HEK293 (cell line): ENCODE data around the gene ACVR1.

ENCODE experiments used
- CTCF ChIA-PET: fragments of 350-600 bp; formaldehyde crosslinking; extraction: SDS; loops from one replicate; lab custom pipeline; 2021; ENCODE audit warnings: antibody characterized with exemption; lab: Yijun Ruan, JAX
- POLR2A ChIA-PET: fragments of 300-600 bp; formaldehyde crosslinking; extraction: SDS; loops from one replicate; lab custom pipeline; 2020; ENCODE audit warnings: antibody characterized with exemption, inconsistent platforms; lab: Yijun Ruan, JAX
- H3K27ac ChIP-seq: fragments of 200-500 bp; sonication (Bioruptor generic); 2 replicates; pipeline ENCODE4 v1.5.1; 2014; ENCODE audit warnings: low read depth, low read length, control low read depth, inconsistent platforms; ENCODE audit errors: extremely low read depth
- H3K36me3 ChIP-seq, 2 experiments: fragments of 200-500 bp in 1 of 2; sonication (Bioruptor generic) in 1 of 2; 1 replicate in 1 of 2; 2 replicates in 1 of 2; pipeline ENCODE4 v1.5.1; 2014 to 2017; ENCODE audit warnings: inconsistent platforms in 2 of 2, low read length in 2 of 2; ENCODE audit not compliant: control insufficient read depth in 2 of 2, insufficient read depth in 1 of 2
- H3K4me1 ChIP-seq: fragments of 200-500 bp; sonication (Bioruptor generic); 2 replicates; pipeline ENCODE4 v1.5.1; 2014; ENCODE audit warnings: mild to moderate bottlenecking, low read length, inconsistent platforms; ENCODE audit not compliant: control insufficient read depth, insufficient read depth
- H3K4me3 ChIP-seq: 2 replicates; pipeline ENCODE4 v1.5.1; 2011; ENCODE audit warnings: low read depth, mild to moderate bottlenecking, control low read depth, low read length, moderate library complexity
- H3K9me3 ChIP-seq: fragments of 200-500 bp; sonication (Bioruptor generic); 2 replicates; pipeline ENCODE4 v1.5.1; 2014; ENCODE audit warnings: low read depth, low read length, inconsistent platforms; ENCODE audit not compliant: control insufficient read depth, insufficient read depth
- MYNN ChIP-seq: fragments of 450-650 bp; formaldehyde crosslinking; IDR thresholded peaks from 2 replicates; pipeline ENCODE4 v1.5.1; 2016; ENCODE audit warnings: missing biosample characterization, missing genetic modification characterization, borderline replicate concordance
- SP7 ChIP-seq: fragments of 450-650 bp; formaldehyde crosslinking; IDR thresholded peaks from 2 replicates; pipeline ENCODE4 v1.5.1; 2016; ENCODE audit warnings: missing biosample characterization, missing genetic modification characterization
- YY2 ChIP-seq: fragments of 450-650 bp; formaldehyde crosslinking; IDR thresholded peaks from 2 replicates; pipeline ENCODE4 v1.5.1; 2016; ENCODE audit warnings: missing biosample characterization, missing genetic modification characterization
- ZBTB17 ChIP-seq: fragments of 450-650 bp; formaldehyde crosslinking; IDR thresholded peaks from 2 replicates; pipeline ENCODE4 v1.5.1; 2016; ENCODE audit warnings: missing biosample characterization, missing genetic modification characterization
- ZBTB48 ChIP-seq: fragments of 450-650 bp; formaldehyde crosslinking; IDR thresholded peaks from 2 replicates; pipeline ENCODE4 v1.5.1; 2016; ENCODE audit warnings: missing biosample characterization, missing genetic modification characterization
- ZNF341 ChIP-seq: fragments of 450-650 bp; formaldehyde crosslinking; IDR thresholded peaks from 2 replicates; pipeline ENCODE4; 2016; ENCODE audit warnings: low read depth, missing biosample characterization, missing genetic modification characterization
- ZNF394 ChIP-seq: fragments of 450-650 bp; formaldehyde crosslinking; IDR thresholded peaks from 2 replicates; pipeline ENCODE4 v1.5.1; 2016; ENCODE audit warnings: missing biosample characterization, missing genetic modification characterization, mild to moderate bottlenecking, moderate library complexity, borderline replicate concordance
- ZNF416 ChIP-seq: fragments of 450-650 bp; formaldehyde crosslinking; IDR thresholded peaks from 2 replicates; pipeline ENCODE4 v1.5.1; 2016; ENCODE audit warnings: missing biosample characterization, missing genetic modification characterization
- ZNF473 ChIP-seq: fragments of 450-650 bp; formaldehyde crosslinking; IDR thresholded peaks from 2 replicates; pipeline ENCODE4 v1.5.1; 2017; ENCODE audit warnings: missing biosample characterization, missing genetic modification characterization
- ZNF501 ChIP-seq: fragments of 450-650 bp; formaldehyde crosslinking; IDR thresholded peaks from 2 replicates; pipeline ENCODE4 v1.5.1; 2016; ENCODE audit warnings: missing biosample characterization, missing genetic modification characterization
- ZNF560 ChIP-seq: fragments of 450-650 bp; formaldehyde crosslinking; IDR thresholded peaks from 2 replicates; pipeline ENCODE4 v1.5.1; 2017; ENCODE audit warnings: missing biosample characterization, missing genetic modification characterization, borderline replicate concordance
- ZNF600 ChIP-seq: fragments of 450-650 bp; formaldehyde crosslinking; IDR thresholded peaks from 2 replicates; pipeline ENCODE4 v1.5.1; 2016; ENCODE audit warnings: missing biosample characterization, missing genetic modification characterization
- ZNF654 ChIP-seq: fragments of 450-650 bp; formaldehyde crosslinking; IDR thresholded peaks from 2 replicates; pipeline ENCODE4 v1.5.1; 2016; ENCODE audit warnings: low read depth, missing biosample characterization, missing genetic modification characterization
- ZXDB ChIP-seq: fragments of 450-650 bp; formaldehyde crosslinking; IDR thresholded peaks from 2 replicates; pipeline ENCODE4 v1.5.1; 2016; ENCODE audit warnings: missing biosample characterization, missing genetic modification characterization
- TF ChIP-seq, protein P1 (sequence below): fragments of 450-650 bp; formaldehyde crosslinking; IDR thresholded peaks from 2 replicates; pipeline ENCODE4; 2016; ENCODE audit warnings: missing biosample characterization, missing genetic modification characterization
- TF ChIP-seq, protein P2 (sequence below): fragments of 450-650 bp; formaldehyde crosslinking; IDR thresholded peaks from 2 replicates; pipeline ENCODE4 v1.5.1; 2016; ENCODE audit warnings: missing biosample characterization, missing genetic modification characterization
- TF ChIP-seq, protein P3 (sequence below): fragments of 450-650 bp; formaldehyde crosslinking; IDR thresholded peaks from 2 replicates; pipeline ENCODE4 v1.5.1; 2016; ENCODE audit warnings: missing biosample characterization, missing genetic modification characterization
- TF ChIP-seq, protein P4 (sequence below): fragments of 450-650 bp; formaldehyde crosslinking; IDR thresholded peaks from 2 replicates; pipeline ENCODE4 v1.5.1; 2016; ENCODE audit warnings: missing biosample characterization, missing genetic modification characterization
- TF ChIP-seq, protein P5 (sequence below): fragments of 450-650 bp; formaldehyde crosslinking; IDR thresholded peaks from 2 replicates; pipeline ENCODE4 v1.5.1; 2017; ENCODE audit warnings: missing biosample characterization, missing genetic modification characterization

ACVR1 gene

DNA sequence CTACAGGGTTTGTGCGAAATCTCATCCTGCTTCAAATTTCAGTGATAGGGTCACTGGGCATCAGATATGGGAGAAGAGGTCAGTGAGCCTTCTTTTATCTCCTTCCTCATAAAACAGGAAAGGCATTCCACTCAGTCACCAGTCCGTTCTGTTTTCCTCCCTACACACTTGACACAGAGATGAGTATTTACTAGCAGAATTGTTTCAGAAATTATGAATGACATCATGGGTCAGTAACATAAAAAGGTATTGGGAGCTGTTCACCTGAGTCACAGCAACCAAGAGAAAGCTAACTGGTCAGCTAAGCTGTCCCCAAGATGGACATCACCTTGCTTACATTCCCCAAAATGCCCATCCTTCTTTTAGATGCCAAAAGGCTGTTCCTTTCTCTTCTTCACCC, 96.3 kb downstream of the ACVR1 start:
- CTCF ChIA-PET: interaction anchor here (0.9 to 2.4 kb wide), 7 partner anchors 9 to 231 kb away, joined by 3 to 14 read pairs (median 4); no protein-coding TSS in a partner anchor
- POLR2A ChIA-PET: no interaction called here
- Histone ChIP-seq H3K9me3 (no peaks in the 10 kb centered on the region), H3K4me3 (no peak overlapping the region), H3K27ac (no peak overlapping the region), H3K4me1 (peaks cover 2% of the 10 kb centered on the region; the same call in 1 of the 2 replicates), H3K36me3 (peaks cover 0 to 23% of the 10 kb centered on the region in 2 experiments; a peak in 1 of 3 replicates)
- no peak for TF ChIP-seq ZBTB17 (tag by site-specific recombination)

DNA sequence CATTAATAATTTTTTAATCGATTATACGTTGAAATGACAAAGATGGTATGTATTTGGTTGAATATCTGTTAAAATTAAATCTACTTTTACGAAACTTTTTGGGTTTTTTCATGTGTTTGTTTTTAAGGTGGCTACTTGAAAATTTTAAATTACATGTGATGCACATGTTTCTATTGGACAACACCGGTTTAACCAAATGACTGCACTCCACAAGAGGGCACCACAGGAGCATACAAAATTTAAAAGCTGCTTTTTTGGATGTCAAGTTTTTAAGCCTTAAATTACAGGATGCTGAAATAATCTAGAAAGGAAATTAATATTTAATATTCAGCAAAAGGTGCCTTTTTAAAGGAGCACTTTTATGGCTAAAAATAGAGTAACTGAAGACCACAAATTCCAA, 98.7 kb downstream of the ACVR1 start:
- POLR2A ChIA-PET: no interaction called here
- Histone ChIP-seq H3K4me1 (no peaks in the 10 kb centered on the region), H3K4me3 (no peak overlapping the region)
- CTCF ChIA-PET: interaction anchor here (1.8 to 2.4 kb wide), 2 partner anchors 231 to 234 kb away, joined by 11 to 14 read pairs; no protein-coding TSS in a partner anchor
- TF ChIP-seq, protein P1, sequence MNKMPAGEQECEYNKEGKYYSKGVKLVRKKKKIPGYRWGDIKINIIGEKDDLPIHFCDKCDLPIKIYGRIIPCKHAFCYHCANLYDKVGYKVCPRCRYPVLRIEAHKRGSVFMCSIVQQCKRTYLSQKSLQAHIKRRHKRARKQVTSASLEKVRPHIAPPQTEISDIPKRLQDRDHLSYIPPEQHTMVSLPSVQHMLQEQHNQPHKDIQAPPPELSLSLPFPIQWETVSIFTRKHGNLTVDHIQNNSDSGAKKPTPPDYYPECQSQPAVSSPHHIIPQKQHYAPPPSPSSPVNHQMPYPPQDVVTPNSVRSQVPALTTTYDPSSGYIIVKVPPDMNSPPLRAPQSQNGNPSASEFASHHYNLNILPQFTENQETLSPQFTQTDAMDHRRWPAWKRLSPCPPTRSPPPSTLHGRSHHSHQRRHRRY (tag by site-specific recombination): no peak
- TF ChIP-seq, protein P2, sequence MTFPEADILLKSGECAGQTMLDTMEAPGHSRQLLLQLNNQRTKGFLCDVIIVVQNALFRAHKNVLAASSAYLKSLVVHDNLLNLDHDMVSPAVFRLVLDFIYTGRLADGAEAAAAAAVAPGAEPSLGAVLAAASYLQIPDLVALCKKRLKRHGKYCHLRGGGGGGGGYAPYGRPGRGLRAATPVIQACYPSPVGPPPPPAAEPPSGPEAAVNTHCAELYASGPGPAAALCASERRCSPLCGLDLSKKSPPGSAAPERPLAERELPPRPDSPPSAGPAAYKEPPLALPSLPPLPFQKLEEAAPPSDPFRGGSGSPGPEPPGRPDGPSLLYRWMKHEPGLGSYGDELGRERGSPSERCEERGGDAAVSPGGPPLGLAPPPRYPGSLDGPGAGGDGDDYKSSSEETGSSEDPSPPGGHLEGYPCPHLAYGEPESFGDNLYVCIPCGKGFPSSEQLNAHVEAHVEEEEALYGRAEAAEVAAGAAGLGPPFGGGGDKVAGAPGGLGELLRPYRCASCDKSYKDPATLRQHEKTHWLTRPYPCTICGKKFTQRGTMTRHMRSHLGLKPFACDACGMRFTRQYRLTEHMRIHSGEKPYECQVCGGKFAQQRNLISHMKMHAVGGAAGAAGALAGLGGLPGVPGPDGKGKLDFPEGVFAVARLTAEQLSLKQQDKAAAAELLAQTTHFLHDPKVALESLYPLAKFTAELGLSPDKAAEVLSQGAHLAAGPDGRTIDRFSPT: no peak
- TF ChIP-seq, protein P3, sequence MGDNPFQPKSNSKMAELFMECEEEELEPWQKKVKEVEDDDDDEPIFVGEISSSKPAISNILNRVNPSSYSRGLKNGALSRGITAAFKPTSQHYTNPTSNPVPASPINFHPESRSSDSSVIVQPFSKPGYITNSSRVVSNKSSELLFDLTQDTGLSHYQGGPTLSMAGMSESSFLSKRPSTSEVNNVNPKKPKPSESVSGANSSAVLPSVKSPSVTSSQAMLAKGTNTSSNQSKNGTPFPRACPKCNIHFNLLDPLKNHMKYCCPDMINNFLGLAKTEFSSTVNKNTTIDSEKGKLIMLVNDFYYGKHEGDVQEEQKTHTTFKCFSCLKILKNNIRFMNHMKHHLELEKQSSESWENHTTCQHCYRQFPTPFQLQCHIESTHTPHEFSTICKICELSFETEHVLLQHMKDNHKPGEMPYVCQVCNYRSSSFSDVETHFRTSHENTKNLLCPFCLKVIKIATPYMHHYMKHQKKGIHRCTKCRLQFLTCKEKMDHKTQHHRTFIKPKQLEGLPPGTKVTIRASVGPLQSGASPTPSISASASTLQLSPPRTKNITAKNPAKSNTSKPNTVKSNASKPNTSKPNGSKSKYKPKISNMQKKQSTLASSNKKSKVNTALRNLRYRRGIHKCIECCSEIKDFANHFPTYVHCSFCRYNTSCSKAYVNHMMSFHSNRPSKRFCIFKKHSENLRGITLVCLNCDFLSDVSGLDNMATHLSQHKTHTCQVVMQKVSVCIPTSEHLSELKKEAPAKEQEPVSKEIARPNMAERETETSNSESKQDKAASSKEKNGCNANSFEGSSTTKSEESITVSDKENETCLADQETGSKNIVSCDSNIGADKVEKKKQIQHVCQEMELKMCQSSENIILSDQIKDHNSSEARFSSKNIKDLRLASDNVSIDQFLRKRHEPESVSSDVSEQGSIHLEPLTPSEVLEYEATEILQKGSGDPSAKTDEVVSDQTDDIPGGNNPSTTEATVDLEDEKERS: no peak
- TF ChIP-seq ZNF560 (no peak), ZNF654 (peak; percentile 42), ZNF341 (tag by site-specific recombination) (no peak)
- TF ChIP-seq, all 188 proteins: peak for 1
- H3K27ac ChIP-seq: no peak overlapping the region
- peaks cover 0 to 32% of the 10 kb centered on the region in 2 experiments; a peak in 1 of 3 replicates for H3K36me3 ChIP-seq
- no peaks in the 10 kb centered on the region for H3K9me3 ChIP-seq

DNA sequence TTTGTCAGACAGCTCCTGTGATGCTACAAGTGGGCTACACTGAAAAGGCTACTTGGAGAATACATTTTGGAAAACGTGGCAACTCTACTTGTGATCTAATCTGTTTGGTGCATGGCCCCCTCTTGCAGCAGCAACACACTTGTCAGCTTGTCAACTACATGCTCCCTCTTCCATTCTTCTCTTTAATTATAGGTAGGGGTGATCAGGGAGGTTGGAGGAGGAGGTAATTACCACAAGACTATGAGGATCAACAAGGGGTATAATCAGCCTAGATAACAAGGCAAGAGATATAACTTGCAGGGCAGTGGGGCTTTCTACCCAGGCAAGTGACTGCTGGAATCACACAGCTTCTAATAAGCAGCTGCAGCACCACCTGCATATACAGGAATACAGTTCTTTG, 104.9 kb downstream of the ACVR1 start:
- ChIA-PET CTCF (interaction anchor here (0.6 to 0.8 kb wide), 3 partner anchors 24 to 253 kb away, joined by 3 to 4 read pairs (median 3); no protein-coding TSS in a partner anchor), POLR2A (no interaction called here)
- no peaks in the 10 kb centered on the region for H3K4me1 ChIP-seq
- H3K27ac ChIP-seq: no peak overlapping the region
- TF ChIP-seq YY2 (tag by site-specific recombination) (no peak), ZNF416 (no peak), MYNN (tag by site-specific recombination) (no peak), SP7 (peak; percentile 71)
- H3K36me3 ChIP-seq: peaks cover 0 to 52% of the 10 kb centered on the region in 2 experiments; a peak in 1 of 3 replicates
- H3K4me3 ChIP-seq: no peak overlapping the region
- no peaks in the 10 kb centered on the region for H3K9me3 ChIP-seq

DNA sequence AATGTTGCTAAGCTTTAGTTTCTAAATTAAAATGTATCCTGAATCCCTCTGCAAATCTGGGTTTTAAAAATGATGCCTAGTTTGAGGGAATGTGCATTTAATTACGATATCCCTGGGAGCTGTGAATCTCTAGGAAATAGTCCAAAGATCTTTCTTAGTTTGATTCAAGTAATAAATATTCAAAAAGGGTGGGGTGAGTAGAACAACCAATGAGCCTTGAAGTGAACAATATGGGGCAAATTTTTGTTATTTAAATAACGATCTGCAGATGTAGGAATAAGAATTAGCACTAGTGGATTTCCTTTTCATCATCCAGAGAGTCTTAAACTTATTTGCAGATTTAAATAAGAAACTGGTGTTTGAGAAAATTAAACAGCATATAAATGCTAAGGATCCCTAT, 106.3 kb downstream of the ACVR1 start:
- no peaks in the 10 kb centered on the region for H3K4me1 ChIP-seq
- H3K4me3 ChIP-seq: no peak overlapping the region
- ChIA-PET POLR2A (no interaction called here), CTCF (interaction anchor here (0.6 to 0.7 kb wide), 2 partner anchors 49 to 434 kb away, joined by 3 read pairs; no protein-coding TSS in a partner anchor)
- peaks cover 10 to 53% of the 10 kb centered on the region in 2 experiments; a peak in 2 of 3 replicates for H3K36me3 ChIP-seq
- no peaks in the 10 kb centered on the region for H3K9me3 ChIP-seq
- no peak overlapping the region for H3K27ac ChIP-seq
- TF ChIP-seq ZNF394: no peak
- TF ChIP-seq, protein P4, sequence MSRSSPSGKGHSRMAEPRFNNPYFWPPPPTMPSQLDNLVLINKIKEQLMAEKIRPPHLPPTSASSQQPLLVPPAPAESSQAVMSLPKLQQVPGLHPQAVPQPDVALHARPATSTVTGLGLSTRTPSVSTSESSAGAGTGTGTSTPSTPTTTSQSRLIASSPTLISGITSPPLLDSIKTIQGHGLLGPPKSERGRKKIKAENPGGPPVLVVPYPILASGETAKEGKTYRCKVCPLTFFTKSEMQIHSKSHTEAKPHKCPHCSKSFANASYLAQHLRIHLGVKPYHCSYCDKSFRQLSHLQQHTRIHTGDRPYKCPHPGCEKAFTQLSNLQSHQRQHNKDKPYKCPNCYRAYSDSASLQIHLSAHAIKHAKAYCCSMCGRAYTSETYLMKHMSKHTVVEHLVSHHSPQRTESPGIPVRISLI (tag by site-specific recombination): no peak
- TF ChIP-seq ZNF600: no peak
- TF ChIP-seq ZNF501 (tag by site-specific recombination): no peak
- TF ChIP-seq ZXDB (tag by site-specific recombination): no peak
- no peak for TF ChIP-seq ZBTB48 (tag by site-specific recombination)
- TF ChIP-seq, protein P5, sequence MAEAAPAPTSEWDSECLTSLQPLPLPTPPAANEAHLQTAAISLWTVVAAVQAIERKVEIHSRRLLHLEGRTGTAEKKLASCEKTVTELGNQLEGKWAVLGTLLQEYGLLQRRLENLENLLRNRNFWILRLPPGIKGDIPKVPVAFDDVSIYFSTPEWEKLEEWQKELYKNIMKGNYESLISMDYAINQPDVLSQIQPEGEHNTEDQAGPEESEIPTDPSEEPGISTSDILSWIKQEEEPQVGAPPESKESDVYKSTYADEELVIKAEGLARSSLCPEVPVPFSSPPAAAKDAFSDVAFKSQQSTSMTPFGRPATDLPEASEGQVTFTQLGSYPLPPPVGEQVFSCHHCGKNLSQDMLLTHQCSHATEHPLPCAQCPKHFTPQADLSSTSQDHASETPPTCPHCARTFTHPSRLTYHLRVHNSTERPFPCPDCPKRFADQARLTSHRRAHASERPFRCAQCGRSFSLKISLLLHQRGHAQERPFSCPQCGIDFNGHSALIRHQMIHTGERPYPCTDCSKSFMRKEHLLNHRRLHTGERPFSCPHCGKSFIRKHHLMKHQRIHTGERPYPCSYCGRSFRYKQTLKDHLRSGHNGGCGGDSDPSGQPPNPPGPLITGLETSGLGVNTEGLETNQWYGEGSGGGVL (tag by site-specific recombination): no peak
- no peak for TF ChIP-seq ZNF473
